ENCODE results near the gene CLSTN2.

GRCh38 chr3:140277886-140278285, 342.9 kb downstream of the CLSTN2 start:
- TF ChIP-seq CTCF (IDR thresholded peaks at IDR 0.05; ENCODE audit: insufficient read depth, low read depth, low read length) (no peak), EZH2 (IDR thresholded peaks at IDR 0.05; ENCODE audit: insufficient read depth, low read length) (no peak)
